C4-2B (cell line): ENCODE data around the gene HOXA7.

Source experiments
- ZFX ChIP-seq: fragments of 450-650 bp; IDR thresholded peaks from 2 replicates; pipeline ENCODE4 v1.6.1; 2017
- TF ChIP-seq, protein P1 (sequence below): fragments of 450-650 bp; conservative IDR thresholded peaks from 2 replicates; pipeline ENCODE4 v1.5.1; 2017; ENCODE audit warnings: mild to moderate bottlenecking

GRCh38 chr7:27200761-27201579 lies 44.5 kb upstream of the HOXA7 start:
- TF ChIP-seq, protein P1, sequence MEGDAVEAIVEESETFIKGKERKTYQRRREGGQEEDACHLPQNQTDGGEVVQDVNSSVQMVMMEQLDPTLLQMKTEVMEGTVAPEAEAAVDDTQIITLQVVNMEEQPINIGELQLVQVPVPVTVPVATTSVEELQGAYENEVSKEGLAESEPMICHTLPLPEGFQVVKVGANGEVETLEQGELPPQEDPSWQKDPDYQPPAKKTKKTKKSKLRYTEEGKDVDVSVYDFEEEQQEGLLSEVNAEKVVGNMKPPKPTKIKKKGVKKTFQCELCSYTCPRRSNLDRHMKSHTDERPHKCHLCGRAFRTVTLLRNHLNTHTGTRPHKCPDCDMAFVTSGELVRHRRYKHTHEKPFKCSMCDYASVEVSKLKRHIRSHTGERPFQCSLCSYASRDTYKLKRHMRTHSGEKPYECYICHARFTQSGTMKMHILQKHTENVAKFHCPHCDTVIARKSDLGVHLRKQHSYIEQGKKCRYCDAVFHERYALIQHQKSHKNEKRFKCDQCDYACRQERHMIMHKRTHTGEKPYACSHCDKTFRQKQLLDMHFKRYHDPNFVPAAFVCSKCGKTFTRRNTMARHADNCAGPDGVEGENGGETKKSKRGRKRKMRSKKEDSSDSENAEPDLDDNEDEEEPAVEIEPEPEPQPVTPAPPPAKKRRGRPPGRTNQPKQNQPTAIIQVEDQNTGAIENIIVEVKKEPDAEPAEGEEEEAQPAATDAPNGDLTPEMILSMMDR, result no peak
- no peak for TF ChIP-seq ZFX
